Fibroblast of pulmonary artery (primary cell): ENCODE data around the gene ELMO1.

Source experiments
- DNase-seq: peaks from one replicate; pipeline ENCODE4 v3.0.0-alpha.2; 2010; ENCODE audit warnings: low read depth
- H3K4me3 ChIP-seq: replicated peaks from 2 replicates; pipeline ENCODE4 v1.5.1; 2011; ENCODE audit warnings: low read depth, mild to moderate bottlenecking, control low read depth, low read length, moderate library complexity
- TF ChIP-seq, protein P1 (sequence below): IDR thresholded peaks from 2 replicates; pipeline ENCODE4 v1.5.1; 2011; ENCODE audit warnings: mild to moderate bottlenecking, control low read depth, low read length, inconsistent platforms; ENCODE audit errors: missing control alignments

ELMO1 gene

DNA sequence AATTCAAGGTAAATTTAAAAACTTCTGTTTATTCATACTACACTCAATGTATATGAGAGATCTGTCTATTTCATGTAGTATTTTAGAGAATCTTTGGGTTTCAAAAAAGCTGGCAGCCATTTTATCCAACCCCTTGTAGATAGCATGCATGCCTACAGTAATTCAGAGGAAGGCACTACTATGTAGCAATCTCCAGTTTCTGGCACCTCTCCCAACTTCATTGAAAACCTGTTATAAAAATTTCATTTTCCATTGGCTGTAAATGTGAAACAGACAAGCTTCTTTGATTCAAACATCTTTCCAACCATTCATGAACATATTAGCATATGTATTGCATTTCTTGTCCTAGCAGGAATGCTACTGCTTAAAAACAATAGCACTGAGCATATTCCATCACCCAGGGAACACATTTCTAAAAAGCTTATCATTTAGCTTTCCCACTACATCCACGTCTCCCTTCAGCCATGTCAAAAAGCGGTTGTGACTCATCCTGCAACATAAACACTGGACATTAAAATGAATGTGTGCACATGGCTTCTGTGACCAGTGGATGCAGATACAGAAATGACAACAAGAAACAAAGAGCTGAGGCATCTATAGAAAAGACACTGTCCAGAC lies 393.9 kb downstream of the ELMO1 start:
- TF ChIP-seq, protein P1, sequence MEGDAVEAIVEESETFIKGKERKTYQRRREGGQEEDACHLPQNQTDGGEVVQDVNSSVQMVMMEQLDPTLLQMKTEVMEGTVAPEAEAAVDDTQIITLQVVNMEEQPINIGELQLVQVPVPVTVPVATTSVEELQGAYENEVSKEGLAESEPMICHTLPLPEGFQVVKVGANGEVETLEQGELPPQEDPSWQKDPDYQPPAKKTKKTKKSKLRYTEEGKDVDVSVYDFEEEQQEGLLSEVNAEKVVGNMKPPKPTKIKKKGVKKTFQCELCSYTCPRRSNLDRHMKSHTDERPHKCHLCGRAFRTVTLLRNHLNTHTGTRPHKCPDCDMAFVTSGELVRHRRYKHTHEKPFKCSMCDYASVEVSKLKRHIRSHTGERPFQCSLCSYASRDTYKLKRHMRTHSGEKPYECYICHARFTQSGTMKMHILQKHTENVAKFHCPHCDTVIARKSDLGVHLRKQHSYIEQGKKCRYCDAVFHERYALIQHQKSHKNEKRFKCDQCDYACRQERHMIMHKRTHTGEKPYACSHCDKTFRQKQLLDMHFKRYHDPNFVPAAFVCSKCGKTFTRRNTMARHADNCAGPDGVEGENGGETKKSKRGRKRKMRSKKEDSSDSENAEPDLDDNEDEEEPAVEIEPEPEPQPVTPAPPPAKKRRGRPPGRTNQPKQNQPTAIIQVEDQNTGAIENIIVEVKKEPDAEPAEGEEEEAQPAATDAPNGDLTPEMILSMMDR: no peak
- no peak overlapping the region for H3K4me3 ChIP-seq
- peak; percentile 27 for DNase-seq

DNA sequence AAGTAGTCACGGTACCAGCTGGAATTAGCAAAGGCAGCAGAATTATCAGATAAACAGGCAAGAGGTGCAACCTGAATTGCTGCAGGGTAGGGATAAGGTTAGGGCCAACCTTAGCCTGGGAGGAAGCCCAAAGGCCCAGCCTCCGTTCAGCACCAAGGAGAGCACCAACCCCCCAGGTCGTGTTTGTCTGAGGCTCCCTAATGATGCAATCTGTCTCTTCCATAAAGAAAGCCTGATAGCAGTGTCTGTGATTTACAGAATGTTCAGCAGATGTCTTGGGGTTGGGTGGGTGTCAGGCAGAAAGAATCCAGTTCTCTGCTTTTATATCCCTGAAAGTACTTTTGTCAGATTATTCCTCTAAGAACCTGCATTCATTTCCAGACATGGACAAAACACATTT lies 396.0 kb downstream of the ELMO1 start:
- DNase-seq: peak; percentile 39
- no peak overlapping the region for H3K4me3 ChIP-seq
- TF ChIP-seq, protein P1: no peak

DNA sequence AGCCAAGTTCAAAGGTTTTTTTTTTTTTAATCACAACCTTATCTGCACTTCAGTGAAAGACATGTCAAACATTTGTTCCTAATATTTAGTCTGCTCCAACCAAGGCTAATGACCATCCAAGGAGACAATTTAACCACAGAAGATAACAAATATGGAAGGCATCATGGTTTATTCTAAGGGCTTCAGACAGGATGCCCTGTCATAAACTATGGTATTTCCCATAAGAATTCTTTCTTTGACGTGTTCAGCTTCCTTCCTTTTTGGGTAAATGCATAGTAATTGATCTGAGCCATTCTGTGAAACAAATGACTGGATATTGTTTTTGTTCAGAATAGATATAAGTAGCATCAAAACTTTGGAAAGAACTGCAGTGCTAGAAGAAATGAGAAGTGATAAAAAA lies 397.9 kb downstream of the ELMO1 start:
- no peak for DNase-seq
- no peak overlapping the region for H3K4me3 ChIP-seq
- TF ChIP-seq, protein P1: no peak

- DNase-seq: no peak
- TF ChIP-seq, protein P1: no peak
- no peak overlapping the region for H3K4me3 ChIP-seq
Measured at GRCh38 chr7:37048674-37049073, 400.0 kb downstream of the ELMO1 start.

DNA sequence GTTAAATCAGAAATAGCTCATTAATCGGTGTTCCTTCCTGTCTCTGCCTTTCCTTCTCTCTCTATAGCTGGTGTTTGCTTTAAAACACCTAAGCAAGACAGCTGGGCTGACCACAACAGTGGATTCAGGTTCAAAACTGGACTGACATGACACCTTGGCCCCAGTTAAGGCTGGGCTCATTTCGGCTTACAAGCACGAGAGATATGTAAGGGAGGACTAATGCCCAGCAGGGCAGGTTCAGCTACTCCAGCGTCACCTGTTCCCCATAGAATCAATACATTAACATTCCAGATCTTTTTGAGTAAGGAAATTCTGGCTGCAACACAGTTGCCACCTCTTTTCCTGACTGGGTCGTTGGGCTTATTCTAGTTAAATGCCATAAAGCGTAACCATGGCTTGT lies 401.4 kb downstream of the ELMO1 start:
- TF ChIP-seq, protein P1: no peak
- no peak overlapping the region for H3K4me3 ChIP-seq
- no peak for DNase-seq

- no peak for DNase-seq
- no peak overlapping the region for H3K4me3 ChIP-seq
- TF ChIP-seq, protein P1: no peak
Measured at GRCh38 chr7:37046531-37047079, 402.1 kb downstream of the ELMO1 start.

DNA sequence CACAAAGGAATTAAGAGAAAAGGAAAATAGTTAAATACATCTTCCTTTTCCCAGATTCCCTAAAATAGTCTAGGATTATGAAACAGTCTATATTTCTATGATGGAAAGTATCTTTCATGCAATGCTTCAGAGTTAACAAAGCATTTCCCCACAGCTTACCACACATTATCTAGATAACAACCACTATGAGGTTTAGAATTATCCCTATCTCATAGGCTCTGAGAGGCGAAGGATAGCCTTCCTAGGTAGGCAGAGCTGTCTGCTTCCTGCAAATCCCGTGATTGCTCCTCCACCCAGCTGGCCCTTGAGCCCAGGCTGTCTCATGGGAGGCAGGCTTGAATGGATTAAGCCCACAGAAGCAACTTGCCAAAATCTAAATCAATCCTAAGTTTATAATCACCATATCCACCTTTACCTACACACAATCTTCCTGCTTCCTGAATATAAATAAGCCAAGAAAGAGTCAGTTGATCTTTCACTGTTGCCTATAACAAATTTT lies 402.9 kb downstream of the ELMO1 start:
- TF ChIP-seq, protein P1: no peak
- DNase-seq: no peak
- no peak overlapping the region for H3K4me3 ChIP-seq
